Measurements from ENCODE around the gene VWCE.

The VWCE gene

GRCh38 chr11:61327669-61328071 is 32.6 kb upstream of the VWCE start:
- DNase-seq (ENCODE audit: low spot score): no peak

GRCh38 chr11:61325649-61326414 is 30.7 kb upstream of the VWCE start:
- no peak for DNase-seq (ENCODE audit: low spot score)

- DNase-seq (ENCODE audit: low spot score): no peak
These were observed 20.1 kb upstream of the VWCE start for GRCh38 chr11:61315260-61315659.

- DNase-seq (ENCODE audit: low spot score): no peak
These were observed 15.6 kb upstream of the VWCE start for GRCh38 chr11:61310749-61311148.

GRCh38 chr11:61309739-61310138 is 14.6 kb upstream of the VWCE start:
- DNase-seq (ENCODE audit: low spot score): no peak

DNA sequence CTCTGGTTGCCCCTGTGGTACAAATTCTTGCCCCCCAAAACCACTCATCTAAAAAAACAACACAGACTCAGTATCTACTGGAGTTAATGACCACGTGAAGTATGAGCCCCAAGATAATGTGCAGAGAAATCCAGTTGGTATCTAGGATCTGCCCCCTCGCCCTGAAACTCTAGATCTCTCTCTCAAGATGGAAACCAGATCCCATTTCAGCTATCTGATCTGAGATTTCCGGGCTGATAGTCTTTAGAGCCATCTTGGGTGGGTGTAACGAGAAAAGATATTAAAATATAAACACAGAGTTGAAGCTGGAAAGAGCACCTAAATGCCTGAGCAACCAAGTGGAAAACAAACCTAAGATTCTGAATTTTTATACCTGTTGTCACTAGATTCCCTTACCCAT is 14.0 kb upstream of the VWCE start:
- no peak for DNase-seq (ENCODE audit: low spot score)

DNA sequence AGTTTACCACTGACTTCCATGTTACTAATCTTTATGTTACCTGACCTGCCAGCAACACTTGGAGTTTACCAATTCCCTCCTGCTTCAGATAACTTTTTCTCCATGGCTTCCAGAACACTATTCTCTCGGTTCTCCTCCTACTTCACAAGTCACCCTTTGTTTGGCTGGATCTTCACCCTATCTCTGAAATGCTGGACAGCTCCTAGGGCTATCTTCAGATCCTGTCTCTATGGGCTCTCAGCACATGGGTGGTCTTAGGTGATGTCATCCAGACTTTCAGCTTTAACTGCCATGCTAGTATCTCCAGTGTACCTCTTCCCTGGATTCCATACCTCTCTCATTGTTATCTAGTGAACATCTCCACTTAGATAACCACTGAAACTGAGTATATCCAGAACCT is 12.2 kb upstream of the VWCE start:
- DNase-seq (ENCODE audit: low spot score): no peak

DNA sequence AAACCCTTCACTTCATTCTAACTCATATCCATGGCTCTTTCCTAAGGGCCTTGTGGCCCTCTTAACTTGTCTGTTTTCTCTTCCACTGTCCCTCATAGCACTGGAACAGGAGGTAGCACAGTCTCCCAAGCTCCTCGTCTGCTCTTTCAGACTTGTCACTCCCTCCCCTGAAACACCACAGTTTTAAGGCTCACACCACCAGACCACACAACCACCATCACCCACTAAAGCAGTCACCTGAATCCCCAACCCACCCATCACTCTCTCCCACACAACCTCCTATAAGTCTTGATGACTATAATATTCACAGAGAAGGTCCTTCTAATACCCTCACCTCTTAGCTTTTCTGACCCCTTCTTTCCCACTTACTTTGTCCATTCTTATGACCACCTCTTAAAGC is 11.1 kb upstream of the VWCE start:
- no peak for DNase-seq (ENCODE audit: low spot score)

DNA sequence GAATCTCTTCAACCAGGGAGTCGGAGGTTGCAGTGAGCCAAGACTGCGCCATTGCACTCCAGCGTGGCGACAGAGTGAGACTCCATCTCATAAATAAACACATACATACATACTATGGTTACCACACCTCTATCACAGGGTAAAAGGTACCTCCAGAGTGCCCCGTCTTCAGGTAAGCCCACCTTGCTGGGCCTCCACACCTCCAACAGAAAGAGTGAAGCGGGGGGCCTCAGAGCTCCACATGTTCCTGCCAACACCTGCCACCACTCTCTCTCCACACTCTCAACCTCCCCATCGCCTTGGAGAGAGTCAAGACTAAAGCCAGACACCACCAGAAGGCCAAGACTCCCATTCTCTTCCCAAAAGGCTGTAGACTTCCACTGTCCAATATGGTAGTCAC is 10.3 kb upstream of the VWCE start:
- DNase-seq (ENCODE audit: low spot score): no peak

DNA sequence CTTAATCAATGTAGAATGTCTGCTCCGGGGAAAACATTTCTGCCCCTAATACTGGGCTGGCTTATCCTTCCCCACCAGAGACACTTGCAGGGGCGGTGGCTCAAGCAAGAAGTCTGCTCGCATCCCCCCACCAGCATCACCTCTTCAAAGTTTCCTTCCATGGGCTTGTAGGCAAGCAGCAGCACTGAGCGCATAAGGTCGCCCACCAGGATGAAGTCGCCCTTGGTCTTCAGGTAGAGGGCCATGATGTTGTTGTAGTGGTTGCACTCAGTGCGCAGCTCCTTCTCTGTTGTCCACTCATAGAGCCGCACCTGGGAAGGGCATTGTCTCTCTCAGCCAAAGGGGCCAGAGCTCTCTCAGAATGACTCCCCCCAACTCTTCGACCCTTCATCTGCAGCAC is 8.6 kb upstream of the VWCE start:
- no peak for DNase-seq (ENCODE audit: low spot score)

DNA sequence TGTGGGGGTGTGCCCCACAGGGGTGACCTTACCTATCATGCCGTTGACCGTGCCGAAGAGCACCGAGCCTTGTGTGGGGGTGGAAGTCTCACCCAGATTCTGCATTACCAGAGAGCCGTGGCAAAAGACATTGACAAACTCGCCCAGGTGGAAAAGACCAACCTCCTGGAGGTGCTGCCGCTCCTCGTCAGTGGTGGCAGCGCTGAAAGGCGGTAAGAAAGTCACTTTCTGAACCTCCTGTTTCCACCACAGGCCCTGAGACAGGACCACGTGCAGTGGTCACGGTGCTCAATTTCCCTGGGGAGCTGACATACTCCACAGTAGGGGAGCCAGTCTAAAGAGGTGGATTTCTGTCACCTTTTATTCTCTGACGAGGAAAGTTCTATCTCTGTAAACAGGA is 7.4 kb upstream of the VWCE start:
- DNase-seq (ENCODE audit: low spot score): no peak

GRCh38 chr11:61298663-61299244 is 3.6 kb upstream of the VWCE start:
- no peak for DNase-seq (ENCODE audit: low spot score)

GRCh38 chr11:61297746-61298145 is 2.6 kb upstream of the VWCE start:
- no peak for DNase-seq (ENCODE audit: low spot score)

GRCh38 chr11:61297341-61297740 is 2.2 kb upstream of the VWCE start:
- no peak for DNase-seq (ENCODE audit: low spot score)

- DNase-seq (ENCODE audit: low spot score): no peak
These were observed 445 bp upstream of the VWCE start for GRCh38 chr11:61295596-61295926.

DNA sequence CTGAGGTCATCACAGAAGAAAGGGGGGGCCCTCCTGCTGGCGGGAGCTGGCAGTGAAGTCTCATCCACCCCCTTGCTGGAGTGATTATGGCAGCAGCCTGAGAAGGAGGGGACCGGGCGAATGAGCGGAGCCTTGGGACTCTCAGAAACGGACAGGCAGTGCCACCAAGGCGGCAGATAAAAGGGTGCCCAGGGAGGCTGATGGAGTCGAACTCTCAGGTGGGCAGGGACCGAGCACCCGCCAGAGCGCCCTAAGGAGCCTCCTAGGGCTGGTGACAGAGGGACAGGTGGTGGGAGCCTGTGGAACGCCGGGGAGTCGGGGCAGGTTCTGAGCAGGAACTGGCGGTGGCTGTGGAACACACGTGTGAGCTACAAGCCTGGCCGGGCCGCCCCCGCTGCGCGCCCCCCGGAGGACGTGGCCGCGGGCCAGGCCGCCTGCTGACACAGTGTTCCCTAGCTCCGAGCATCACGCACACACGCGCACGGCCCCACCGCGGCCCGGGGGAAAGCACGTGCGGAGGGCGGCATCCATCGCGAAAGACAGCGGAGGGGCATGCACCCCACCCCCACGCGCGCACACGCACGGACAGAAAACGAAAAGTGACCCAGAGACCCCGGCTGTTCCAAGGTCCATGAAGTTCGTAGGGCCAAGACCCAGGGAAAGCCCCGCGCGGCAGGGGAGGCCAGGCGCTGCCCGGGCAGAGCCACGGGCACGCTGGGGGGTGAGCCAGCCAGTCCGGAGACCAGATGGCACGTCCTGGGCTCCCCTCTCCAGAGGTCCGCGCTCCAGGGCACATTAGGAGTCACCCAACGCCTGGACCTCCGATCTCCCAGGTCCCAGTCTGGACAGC is 1.0 kb downstream of the VWCE start:
- DNase-seq (ENCODE audit: low spot score): no peak

DNA sequence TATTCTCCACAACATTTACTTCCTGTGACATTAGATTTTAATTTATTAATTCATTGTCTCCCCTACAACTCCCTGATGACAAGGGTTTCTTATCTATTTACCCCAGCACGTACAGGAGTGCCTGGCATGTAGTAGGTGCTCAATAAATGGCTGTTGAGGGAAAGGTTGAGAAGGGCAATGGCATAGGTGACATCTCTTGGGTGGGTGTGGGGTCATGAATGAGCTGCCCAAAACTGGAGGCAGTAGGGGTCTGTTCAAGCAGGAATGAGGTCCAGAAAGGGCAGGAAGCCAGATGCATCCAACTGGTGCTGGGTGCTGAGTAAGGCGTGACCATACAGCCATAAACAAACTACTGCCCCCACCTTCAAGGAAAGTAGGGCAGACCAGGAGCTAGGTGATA is 2.8 kb downstream of the VWCE start:
- no peak for DNase-seq (ENCODE audit: low spot score)

- DNase-seq (ENCODE audit: low spot score): no peak
These were observed 4.0 kb downstream of the VWCE start for GRCh38 chr11:61290905-61291690.

DNA sequence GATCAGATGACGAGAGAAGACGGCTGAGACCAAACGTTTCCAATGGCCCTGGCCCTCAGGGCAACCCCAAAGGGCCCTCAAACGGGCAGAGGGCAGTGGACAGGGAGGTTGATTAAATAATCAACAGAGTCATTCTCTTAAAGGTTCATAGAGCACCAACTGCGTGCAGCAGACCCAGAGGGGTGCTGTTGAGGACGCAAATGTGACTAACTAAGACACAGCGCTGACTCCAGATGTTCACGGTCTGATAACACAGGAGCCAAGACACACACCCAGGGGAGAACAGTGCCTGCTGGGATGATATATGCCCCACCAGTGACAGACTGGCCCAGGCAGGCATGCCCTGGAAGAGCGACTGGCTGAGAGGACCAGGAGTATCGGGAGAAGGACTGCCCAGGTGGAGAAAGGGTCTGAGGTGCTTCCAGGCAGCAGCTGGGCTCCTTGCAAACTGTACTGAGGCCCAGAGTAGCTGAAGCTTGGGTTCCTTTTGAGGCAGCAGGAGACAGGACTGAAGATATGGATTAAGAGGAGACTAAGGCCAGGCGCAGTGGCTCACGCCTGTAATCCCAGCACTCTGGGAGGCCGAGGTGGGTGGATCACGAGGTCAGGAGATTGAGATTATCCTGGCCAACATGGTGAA is 7.7 kb downstream of the VWCE start:
- DNase-seq (ENCODE audit: low spot score): no peak

GRCh38 chr11:61283613-61284012 is 11.5 kb downstream of the VWCE start:
- DNase-seq (ENCODE audit: low spot score): no peak

GRCh38 chr11:61281581-61282250 is 13.4 kb downstream of the VWCE start:
- DNase-seq (ENCODE audit: low spot score): no peak
